GM23338 (cell line): ENCODE results near the gene NGEF. TPM values are rescaled to one million over a fixed set of nuclear protein-coding genes. Genes with fewer than 3 reads are reported as not detected.

Experiments used
- ATAC-seq: fragments of 200-7000 bp; cut with Tn5 transposase; 3 replicates; pipeline ENCODE4 v1.9.1; 2020
- DNase-seq: peaks from one replicate; pipeline ENCODE4 v3.0.0-alpha.2; 2015; ENCODE audit warnings: low spot score
- H2AFZ ChIP-seq: fragments of 200-600 bp; sonication (generic); 2 replicates; pipeline ENCODE4 v1.8.0; 2016; ENCODE audit warnings: antibody characterized with exemption, mild to moderate bottlenecking, moderate library complexity
- H3F3A ChIP-seq: fragments of 200-600 bp; sonication (generic); replicated peaks from 2 replicates; pipeline ENCODE4 v1.8.0; 2017; ENCODE audit warnings: antibody characterized with exemption, mixed run types, low read depth
- H3K27ac ChIP-seq: fragments of 200-600 bp; sonication (generic); 2 replicates; pipeline ENCODE4 v1.6.1; 2016; ENCODE audit warnings: low read depth
- H3K27me3 ChIP-seq: fragments of 200-600 bp; sonication (generic); 2 replicates; pipeline ENCODE4 v1.8.0; 2016; ENCODE audit warnings: mild to moderate bottlenecking, mixed run types, moderate library complexity; ENCODE audit not compliant: insufficient read depth
- H3K36me3 ChIP-seq: fragments of 200-600 bp; sonication (generic); 2 replicates; pipeline ENCODE4 v1.8.0; 2016; ENCODE audit warnings: mild to moderate bottlenecking; ENCODE audit not compliant: insufficient read depth
- H3K4me1 ChIP-seq: fragments of 200-600 bp; sonication (generic); 2 replicates; pipeline ENCODE4 v1.8.0; 2016; ENCODE audit warnings: mild to moderate bottlenecking, moderate library complexity; ENCODE audit not compliant: insufficient read depth
- H3K4me2 ChIP-seq: fragments of 200-600 bp; sonication (generic); 2 replicates; pipeline ENCODE4 v1.7.1; 2017; ENCODE audit warnings: mixed run types
- H3K4me3 ChIP-seq: fragments of 200-600 bp; sonication (generic); 2 replicates; pipeline ENCODE4 v1.6.1; 2016; ENCODE audit warnings: mixed run types
- H3K79me2 ChIP-seq: fragments of 200-600 bp; sonication (generic); replicated peaks from 2 replicates; pipeline ENCODE4 v1.8.0; 2017; ENCODE audit warnings: mild to moderate bottlenecking; ENCODE audit not compliant: insufficient read depth
- H3K9me2 ChIP-seq: fragments of 200-600 bp; sonication (generic); 2 replicates; pipeline ENCODE4 v1.8.0; 2017; ENCODE audit not compliant: insufficient read depth
- H4K20me1 ChIP-seq: fragments of 200-600 bp; sonication (generic); replicated peaks from 2 replicates; pipeline ENCODE4 v1.8.0; 2017; ENCODE audit warnings: mild to moderate bottlenecking; ENCODE audit not compliant: insufficient read depth
- H3K27ac Mint-ChIP-seq: 2 replicates; pipeline ENCODE4 v1.8.0; 2020; ENCODE audit warnings: inconsistent platforms, mild to moderate bottlenecking, moderate library complexity, mixed read lengths
- H3K27me3 Mint-ChIP-seq: 3 replicates; pipeline ENCODE4 v1.8.0; 2022; ENCODE audit warnings: low read depth, mild to moderate bottlenecking, moderate library complexity, mixed read lengths, inconsistent platforms; ENCODE audit not compliant: insufficient read depth, poor library complexity
- H3K36me3 Mint-ChIP-seq: 3 replicates; pipeline ENCODE4 v1.8.0; 2021; ENCODE audit warnings: low read depth, mild to moderate bottlenecking, inconsistent platforms, moderate library complexity, mixed read lengths
- H3K4me1 Mint-ChIP-seq: 3 replicates; pipeline ENCODE4 v1.8.0; 2020; ENCODE audit warnings: mild to moderate bottlenecking, inconsistent platforms, mixed read lengths
- H3K4me3 Mint-ChIP-seq: 3 replicates; pipeline ENCODE4 v1.8.0; 2021; ENCODE audit warnings: moderate library complexity, mild to moderate bottlenecking, inconsistent platforms, mixed read lengths
- H3K9me3 Mint-ChIP-seq: 3 replicates; pipeline ENCODE4 v1.8.0; 2020; ENCODE audit warnings: moderate library complexity, mild to moderate bottlenecking, inconsistent platforms, mixed read lengths
- CREB1 ChIP-seq: fragments of 250-450 bp; sonication (Bioruptor Pico); IDR thresholded peaks from 2 replicates; pipeline ENCODE4 v1.5.0; 2020; ENCODE audit warnings: low read depth, mild to moderate bottlenecking, moderate library complexity
- CTCF ChIP-seq, 2 experiments: fragments of 200-600 bp in 1 of 2; sonication (generic) in 1 of 2; conservative IDR thresholded peaks; 2 replicates each; pipeline versions ENCODE4 v1.5.1 to v1.6.1; 2016 to 2017; ENCODE audit warnings: antibody characterized with exemption in 2 of 2, low read depth in 2 of 2, mild to moderate bottlenecking in 2 of 2, moderate library complexity in 1 of 2
- EZH2 ChIP-seq: fragments of 200-600 bp; sonication (generic); IDR thresholded peaks from one replicate; pipeline ENCODE4 v1.8.0; 2017; ENCODE audit warnings: antibody characterized with exemption, mild to moderate bottlenecking, low read depth; ENCODE audit not compliant: unreplicated experiment
- EZH2phosphoT487 ChIP-seq: fragments of 200-600 bp; sonication (generic); IDR thresholded peaks from one replicate; pipeline ENCODE4 v1.8.1; 2018; ENCODE audit warnings: antibody characterized with exemption; ENCODE audit not compliant: unreplicated experiment
- JUNB ChIP-seq: IDR thresholded peaks from one replicate; pipeline ENCODE4 v1.6.1; 2016; ENCODE audit warnings: antibody characterized with exemption; ENCODE audit not compliant: unreplicated experiment
- NANOG ChIP-seq: IDR thresholded peaks from 2 replicates; pipeline ENCODE4 v1.6.1; 2016; ENCODE audit warnings: antibody characterized with exemption, borderline replicate concordance
- POLR2AphosphoS5 ChIP-seq: IDR thresholded peaks from 2 replicates; pipeline ENCODE4 v1.6.1; 2016; ENCODE audit warnings: antibody characterized with exemption, low read depth
- REST ChIP-seq: IDR thresholded peaks from one replicate; pipeline ENCODE4 v1.6.1; 2018; ENCODE audit warnings: antibody characterized with exemption; ENCODE audit not compliant: unreplicated experiment
- STAT1 ChIP-seq: IDR thresholded peaks from one replicate; pipeline ENCODE4 v1.6.1; 2016; ENCODE audit warnings: antibody characterized with exemption; ENCODE audit not compliant: unreplicated experiment
- ZNF114 ChIP-seq: fragments of 250-450 bp; sonication (Bioruptor Pico); IDR thresholded peaks from 2 replicates; pipeline ENCODE4 v1.5.0; 2020; ENCODE audit warnings: mild to moderate bottlenecking, moderate library complexity
- ZNF331 ChIP-seq: fragments of 250-450 bp; sonication (Bioruptor Pico); IDR thresholded peaks from 2 replicates; pipeline ENCODE4 v1.5.0; 2020; ENCODE audit warnings: low read depth, mild to moderate bottlenecking, moderate library complexity
- ZNF462 ChIP-seq: fragments of 250-450 bp; sonication (Bioruptor Pico); IDR thresholded peaks from 2 replicates; pipeline ENCODE4 v1.5.0; 2020; ENCODE audit warnings: mild to moderate bottlenecking, moderate library complexity
- polyA plus RNA-seq: library from polyadenylated mRNA; unstranded; fragments of >200 nt; fragmentation: Nextera tagmentation; extraction: Ambion mirVana; gene quantifications from 2 replicates; pipeline ENCODE4 v1.2.1, GENCODE V29; 2016
- total RNA-seq: library from RNA; depleted of rRNA; stranded (reverse); fragments of >200 nt; shearing (Covaris generic); gene quantifications from 2 replicates; pipeline ENCODE4 v1.2.3, GENCODE V29; 2014

Gene NGEF
- total and polyA plus RNA-seq, 2 experiments from 2014 or later, result 1.8 to 5.4 TPM

DNA sequence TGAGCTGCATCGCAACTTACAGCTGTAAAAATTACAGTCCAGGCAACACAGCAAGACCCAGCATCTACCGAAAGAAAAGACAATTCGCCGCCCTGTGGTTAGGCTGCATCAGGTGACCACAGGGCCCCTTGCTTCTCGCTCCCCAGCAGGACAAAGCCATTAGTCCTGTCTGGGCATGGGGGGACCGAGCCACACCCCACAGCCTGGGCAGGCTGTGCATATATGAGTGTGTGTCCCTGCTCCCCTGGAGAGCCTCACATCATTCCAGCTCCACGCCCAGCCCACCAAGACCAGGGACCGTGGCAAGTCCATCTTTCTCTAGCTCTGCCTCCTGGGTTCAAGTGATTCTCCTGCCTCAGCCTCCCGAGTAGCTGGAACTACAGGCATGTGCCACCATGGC, 109.1 kb downstream of the NGEF start:
- Mint-ChIP-seq H3K36me3 (no peaks in the 10 kb centered on the region; the same call in 2 of the 3 replicates), H3K9me3 (peaks cover 6% of the 10 kb centered on the region; the same call in 2 of the 3 replicates), H3K27me3 (peaks cover 7% of the 10 kb centered on the region), H3K4me1 (peaks cover 10% of the 10 kb centered on the region; the same call in 2 of the 3 replicates), H3K4me3 (no peak overlapping the region), H3K27ac (no peak overlapping the region)
- Histone ChIP-seq H3F3A (0 out of 2 replicates have a peak, but pooled peaks cover 3% of the 10 kb centered on the region), H3K9me2 (no peaks in the 10 kb centered on the region), H4K20me1 (no peaks in the 10 kb centered on the region), H3K4me2 (no peak overlapping the region), H3K27ac (no peak overlapping the region), H3K27me3 (no peaks in the 10 kb centered on the region), H2AFZ (no peak overlapping the region), H3K4me1 (peaks cover 7% of the 10 kb centered on the region), H3K36me3 (no peaks in the 10 kb centered on the region), H3K79me2 (no peaks in the 10 kb centered on the region), H3K4me3 (no peak overlapping the region)
- DNase-seq, result no peak
- ATAC-seq, result no peak
- no peak for TF ChIP-seq JUNB
- no peak for TF ChIP-seq EZH2phosphoT487
- TF ChIP-seq ZNF462, result no peak
- TF ChIP-seq POLR2AphosphoS5, result no peak
- TF ChIP-seq REST, result no peak
- TF ChIP-seq EZH2, result no peak
- no peak for TF ChIP-seq ZNF114 (CRISPR knock-in tag)
- TF ChIP-seq CREB1 (CRISPR knock-in tag), result no peak
- no peak for TF ChIP-seq ZNF331 (CRISPR knock-in tag)
- TF ChIP-seq CTCF (conservative IDR thresholded peaks at IDR 0.05; ENCODE audit: low read depth in 2 of 2), result no peak
- no peak for TF ChIP-seq NANOG
- no peak for TF ChIP-seq STAT1
